GM13976 (cell line): ENCODE data around the gene PACSIN2.

ENCODE experiments used
- DNase-seq: peaks from one replicate; pipeline ENCODE4 v3.0.0; 2012; ENCODE audit warnings: low spot score
- CTCF ChIP-seq: IDR thresholded peaks from 2 replicates; pipeline ENCODE4 v1.5.1; 2012; ENCODE audit warnings: borderline replicate concordance, mild to moderate bottlenecking; ENCODE audit not compliant: insufficient read depth; ENCODE audit errors: extremely low read depth, missing control alignments, control extremely low read depth
- in situ Hi-C: fragments of 300-500 bp; cut with MboI; formaldehyde crosslinking; loops from one replicate; pipeline ENCODE4 v1.12.0; 2022; ENCODE audit warnings: low sequenced_read_pairs, mixed read lengths, inconsistent platforms; ENCODE audit not compliant: unreplicated experiment

Gene PACSIN2

GRCh38 chr22:42887120-42887519 lies 127.8 kb downstream of the PACSIN2 start:
- DNase-seq = no peak
- in situ Hi-C loops = no loop called here
- TF ChIP-seq CTCF = no peak

GRCh38 chr22:42885446-42885845 lies 129.5 kb downstream of the PACSIN2 start:
- in situ Hi-C loops = no loop called here

GRCh38 chr22:42884616-42885375 lies 130.2 kb downstream of the PACSIN2 start:
- DNase-seq = no peak
- in situ Hi-C loops = no loop called here
- TF ChIP-seq CTCF = no peak

More at GRCh38 chr22:42885446-42885845, 129.5 kb downstream of the PACSIN2 start:
- DNase-seq = no peak
- no peak for TF ChIP-seq CTCF

GRCh38 chr22:42883970-42884369 lies 131.0 kb downstream of the PACSIN2 start:
- no peak for DNase-seq
- in situ Hi-C loops = no loop called here
- TF ChIP-seq CTCF = no peak

- TF ChIP-seq CTCF = no peak
- no peak for DNase-seq
- in situ Hi-C loops = no loop called here
These were observed 131.8 kb downstream of the PACSIN2 start for GRCh38 chr22:42883121-42883520.

GRCh38 chr22:42881982-42882656 lies 132.8 kb downstream of the PACSIN2 start:
- DNase-seq = no peak
- in situ Hi-C loops = no loop called here
- no peak for TF ChIP-seq CTCF
